ENCODE measurements around the gene SMAD4. TPM values are rescaled to one million over a fixed set of nuclear protein-coding genes. Genes with fewer than 3 reads are reported as not detected.
"Not testable (repeated sequence)": the region's sequence is repeated elsewhere in the genome, so short reads cannot be mapped to it uniquely, and the experiment has no call there.

SMAD4 gene
- total RNA-seq, 1 experiment from 2014 or later: 96.3 TPM

- Histone ChIP-seq H4K20me1 (ENCODE audit: insufficient read depth) (no peaks in the 10 kb centered on the region), H3K27me3 (ENCODE audit: insufficient read depth, low read length) (no peaks in the 10 kb centered on the region), H3K79me2 (ENCODE audit: insufficient read depth, low read length) (no peaks in the 10 kb centered on the region), H3K27ac (ENCODE audit: low read depth, low read length) (no peak overlapping the region), H3K9ac (ENCODE audit: low read length) (no peak overlapping the region), H3K9me2 (ENCODE audit: insufficient read depth) (no peaks in the 10 kb centered on the region), H3K36me3 (ENCODE audit: control insufficient read depth in 1 of 2, insufficient read depth in 2 of 2, low read length in 2 of 2) (no peaks in the 10 kb centered on the region), H3K4me2 (ENCODE audit: low read length) (no peak overlapping the region), H3K4me1 (ENCODE audit: control insufficient read depth in 1 of 2, insufficient read depth in 2 of 2, low read length in 2 of 2) (no peaks in the 10 kb centered on the region), H3K9me3 (ENCODE audit: control insufficient read depth in 1 of 2, insufficient read depth in 1 of 2, low read depth in 1 of 2, low read length in 2 of 2) (no peaks in the 10 kb centered on the region), H3K4me3 (replicated peaks in 1 of 2; ENCODE audit: low read depth in 1 of 2, low read length in 2 of 2) (no peak overlapping the region), H2AFZ (ENCODE audit: low read depth, low read length, poor library complexity, severe bottlenecking) (no peak overlapping the region)
- intact Hi-C loops (cut with micrococcal nuclease): no loop called here
- ChIA-PET CTCF (no interaction called here), POLR2A (no interaction called here), RAD21 (ENCODE audit: low non-redundant PET in 1 of 2, low total read pairs in 2 of 2, uncharacterized antibody in 2 of 2, unreplicated experiment in 2 of 2) (no interaction called here)
- no peak for TF ChIP-seq POLR2A (IDR thresholded peaks at IDR 0.05; ENCODE audit: borderline replicate concordance, extremely low read depth, insufficient read depth, insufficient read length)
- no peak for TF ChIP-seq POLR2AphosphoS5 (IDR thresholded peaks at IDR 0.05; ENCODE audit: low read depth, low read length)
- TF ChIP-seq CEBPB (IDR thresholded peaks at IDR 0.05; ENCODE audit: low read depth): no peak
- no peak for TF ChIP-seq SRF (IDR thresholded peaks at IDR 0.05; ENCODE audit: low read depth)
- TF ChIP-seq MAX (IDR thresholded peaks at IDR 0.05): no peak
- TF ChIP-seq ELF1 (IDR thresholded peaks at IDR 0.05; ENCODE audit: borderline replicate concordance, low read depth): no peak
- TF ChIP-seq SP1 (IDR thresholded peaks at IDR 0.05; ENCODE audit: low read depth): no peak
- no peak for TF ChIP-seq EGR1 (IDR thresholded peaks at IDR 0.05; ENCODE audit: low read depth)
- TF ChIP-seq CBX3 (IDR thresholded peaks at IDR 0.05; ENCODE audit: low read depth): no peak
- no peak for TF ChIP-seq RAD21 (IDR thresholded peaks at IDR 0.05; ENCODE audit: low read depth)
- DNase-seq (ENCODE audit: low read depth, low spot score) (no peak), ATAC-seq (no peak)
- no TSS peak for BruUV-seq (replicated peaks)
Observed at GRCh38 chr18:50994031-50994430, 36.0 kb upstream of the SMAD4 start.

GRCh38 chr18:51003174-51003573, 26.8 kb upstream of the SMAD4 start:
- H3K4me1 ChIP-seq (ENCODE audit: control insufficient read depth in 1 of 2, insufficient read depth in 2 of 2, low read length in 2 of 2); BruUV-seq (replicated peaks); CTCF ChIA-PET; DNase-seq (ENCODE audit: low read depth, low spot score); intact Hi-C loops (cut with micrococcal nuclease); H3K36me3 ChIP-seq (ENCODE audit: control insufficient read depth in 1 of 2, insufficient read depth in 2 of 2, low read length in 2 of 2); H3K4me2 ChIP-seq (ENCODE audit: low read length); H3K27ac ChIP-seq (ENCODE audit: low read depth, low read length); POLR2A ChIA-PET; H3K4me3 ChIP-seq (replicated peaks in 1 of 2; ENCODE audit: low read depth in 1 of 2, low read length in 2 of 2); H3K9me3 ChIP-seq (ENCODE audit: control insufficient read depth in 1 of 2, insufficient read depth in 1 of 2, low read depth in 1 of 2, low read length in 2 of 2); H4K20me1 ChIP-seq (ENCODE audit: insufficient read depth); H3K9ac ChIP-seq (ENCODE audit: low read length); H3K9me2 ChIP-seq (ENCODE audit: insufficient read depth); H2AFZ ChIP-seq (ENCODE audit: low read depth, low read length, poor library complexity, severe bottlenecking); H3K27me3 ChIP-seq (ENCODE audit: insufficient read depth, low read length); ATAC-seq; H3K79me2 ChIP-seq (ENCODE audit: insufficient read depth, low read length); RAD21 ChIA-PET (ENCODE audit: low non-redundant PET in 1 of 2, low total read pairs in 2 of 2, uncharacterized antibody in 2 of 2, unreplicated experiment in 2 of 2): not testable (repeated sequence)

Data from HCT116 (cell line).